Measurements from ENCODE around the gene ADCY5.

The ADCY5 gene

GRCh38 chr3:123370819-123371218, 78.1 kb downstream of the ADCY5 start:
- no peak for DNase-seq (ENCODE audit: low read depth)
- TF ChIP-seq, protein P1, sequence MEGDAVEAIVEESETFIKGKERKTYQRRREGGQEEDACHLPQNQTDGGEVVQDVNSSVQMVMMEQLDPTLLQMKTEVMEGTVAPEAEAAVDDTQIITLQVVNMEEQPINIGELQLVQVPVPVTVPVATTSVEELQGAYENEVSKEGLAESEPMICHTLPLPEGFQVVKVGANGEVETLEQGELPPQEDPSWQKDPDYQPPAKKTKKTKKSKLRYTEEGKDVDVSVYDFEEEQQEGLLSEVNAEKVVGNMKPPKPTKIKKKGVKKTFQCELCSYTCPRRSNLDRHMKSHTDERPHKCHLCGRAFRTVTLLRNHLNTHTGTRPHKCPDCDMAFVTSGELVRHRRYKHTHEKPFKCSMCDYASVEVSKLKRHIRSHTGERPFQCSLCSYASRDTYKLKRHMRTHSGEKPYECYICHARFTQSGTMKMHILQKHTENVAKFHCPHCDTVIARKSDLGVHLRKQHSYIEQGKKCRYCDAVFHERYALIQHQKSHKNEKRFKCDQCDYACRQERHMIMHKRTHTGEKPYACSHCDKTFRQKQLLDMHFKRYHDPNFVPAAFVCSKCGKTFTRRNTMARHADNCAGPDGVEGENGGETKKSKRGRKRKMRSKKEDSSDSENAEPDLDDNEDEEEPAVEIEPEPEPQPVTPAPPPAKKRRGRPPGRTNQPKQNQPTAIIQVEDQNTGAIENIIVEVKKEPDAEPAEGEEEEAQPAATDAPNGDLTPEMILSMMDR (conservative IDR thresholded peaks at IDR 0.05; ENCODE audit: low read depth, low read length) = no peak
- H3K4me3 ChIP-seq (ENCODE audit: low read length) = no peak overlapping the region

DNA sequence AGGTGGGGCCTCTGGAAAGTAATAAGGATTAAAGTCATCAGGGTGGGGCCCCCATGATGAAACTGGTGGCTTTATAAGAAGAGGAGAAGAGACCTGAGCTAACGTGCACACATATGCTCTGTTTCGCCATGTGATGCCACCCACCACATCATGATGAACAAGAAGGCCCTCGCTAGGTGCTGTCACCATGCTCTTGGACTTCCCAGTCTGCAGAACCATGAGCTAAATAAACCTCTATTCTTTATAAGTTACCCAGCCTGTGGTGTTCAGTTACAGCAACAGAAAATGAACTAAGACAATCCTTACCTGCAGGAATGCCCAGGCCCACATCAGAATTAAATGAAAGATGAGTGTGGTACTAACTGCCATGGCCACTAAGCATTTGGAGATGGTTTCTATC, 79.8 kb downstream of the ADCY5 start:
- DNase-seq (ENCODE audit: low read depth) = no peak
- no peak overlapping the region for H3K4me3 ChIP-seq (ENCODE audit: low read length)
- TF ChIP-seq, protein P1 (conservative IDR thresholded peaks at IDR 0.05; ENCODE audit: low read depth, low read length) = no peak

DNA sequence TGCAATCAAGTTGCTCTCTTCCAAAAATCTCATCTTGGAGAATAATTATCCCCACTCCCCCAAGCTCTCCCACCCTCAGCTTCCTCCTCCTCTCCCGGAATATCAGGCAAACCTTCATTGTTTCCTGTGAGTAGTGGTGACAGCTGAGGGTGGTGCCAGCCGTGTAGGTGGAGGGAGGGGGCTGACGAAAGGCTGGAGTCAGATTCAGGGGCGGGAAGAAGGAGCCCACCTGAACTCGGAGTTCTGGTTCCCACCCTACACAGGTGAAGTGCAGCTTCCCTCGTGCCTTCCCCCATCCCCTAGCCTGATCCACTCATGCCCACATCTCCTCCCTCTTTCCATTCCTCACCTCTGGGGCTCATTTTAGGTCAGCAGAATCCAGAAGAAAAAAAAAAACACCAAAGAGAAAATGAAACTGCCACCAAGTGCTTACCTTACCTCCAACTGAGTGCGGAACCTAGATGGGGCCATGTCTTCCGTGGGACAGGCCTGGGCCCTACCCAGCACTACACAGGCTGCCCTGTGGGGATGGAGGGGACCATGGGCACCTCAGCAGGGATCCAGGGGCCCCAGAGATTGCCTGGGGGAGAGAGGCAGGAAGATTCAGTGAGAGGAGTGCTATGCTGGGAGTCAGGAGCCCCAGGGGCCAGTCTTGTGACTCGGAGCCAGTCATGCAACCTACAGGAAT, 81.3 kb downstream of the ADCY5 start:
- H3K4me3 ChIP-seq (ENCODE audit: low read length) = no peak overlapping the region
- DNase-seq (ENCODE audit: low read depth) = no peak
- TF ChIP-seq, protein P1 (conservative IDR thresholded peaks at IDR 0.05; ENCODE audit: low read depth, low read length) = no peak

DNA sequence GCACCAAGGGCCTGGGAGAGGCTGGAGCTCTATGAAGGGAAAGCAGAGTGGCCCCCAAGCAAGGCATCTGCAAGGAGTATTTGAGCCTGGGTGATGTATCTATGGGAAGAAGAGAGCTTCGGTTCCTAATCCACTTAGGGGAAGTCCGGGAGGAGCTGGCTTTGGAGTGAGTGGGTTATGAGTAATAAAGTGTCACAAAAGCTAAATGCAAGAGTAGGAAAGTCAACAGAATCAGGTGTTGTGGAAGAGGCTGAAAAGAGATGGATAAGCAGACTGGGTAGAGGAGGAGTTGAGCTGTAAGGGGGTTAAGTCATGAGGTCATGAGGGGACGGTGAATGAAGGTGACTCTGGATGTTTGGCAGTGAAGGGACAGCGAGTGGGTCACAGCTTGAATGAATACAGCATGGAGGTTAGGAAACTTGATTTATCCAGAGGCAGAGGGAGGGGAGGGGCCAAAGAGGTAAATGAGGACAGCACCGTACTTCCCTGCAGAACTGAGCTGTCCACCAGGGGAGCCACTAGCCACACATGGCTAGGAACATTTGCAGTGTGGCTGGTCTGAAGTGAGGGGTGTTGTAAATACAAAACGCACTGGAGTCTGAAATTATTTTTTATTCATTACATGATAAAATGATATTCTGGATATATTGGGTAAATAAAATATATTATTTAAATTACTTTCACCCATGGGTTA, 83.3 kb downstream of the ADCY5 start:
- no peak overlapping the region for H3K4me3 ChIP-seq (ENCODE audit: low read length)
- no peak for DNase-seq (ENCODE audit: low read depth)
- TF ChIP-seq, protein P1 (conservative IDR thresholded peaks at IDR 0.05; ENCODE audit: low read depth, low read length) = peak; percentile 68

DNA sequence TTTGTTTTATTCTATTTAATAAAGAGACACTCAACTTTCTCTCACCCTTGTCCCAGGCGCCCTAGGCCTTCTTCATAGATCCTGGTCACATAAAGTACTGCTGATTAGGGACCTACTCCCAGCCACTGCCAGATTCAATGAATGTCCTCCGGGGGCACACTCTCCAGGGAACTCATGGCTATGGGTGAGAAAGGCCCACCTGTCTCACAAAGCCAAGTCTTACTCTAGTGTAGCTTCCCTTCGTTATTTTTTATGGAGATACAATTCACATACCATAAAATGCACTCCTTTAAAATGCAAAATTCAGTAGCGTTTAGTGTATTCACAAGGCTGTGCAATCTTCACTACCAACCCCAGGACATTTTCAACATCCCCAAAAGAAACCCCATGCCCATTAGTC, 87.8 kb downstream of the ADCY5 start:
- H3K4me3 ChIP-seq (ENCODE audit: low read length) = no peak overlapping the region
- DNase-seq (ENCODE audit: low read depth) = no peak
- TF ChIP-seq, protein P1 (conservative IDR thresholded peaks at IDR 0.05; ENCODE audit: low read depth, low read length) = peak; percentile 46

GRCh38 chr3:123357275-123357674, 91.6 kb downstream of the ADCY5 start:
- no peak for DNase-seq (ENCODE audit: low read depth)
- no peak overlapping the region for H3K4me3 ChIP-seq (ENCODE audit: low read length)
- TF ChIP-seq, protein P1 (conservative IDR thresholded peaks at IDR 0.05; ENCODE audit: low read depth, low read length) = no peak

DNA sequence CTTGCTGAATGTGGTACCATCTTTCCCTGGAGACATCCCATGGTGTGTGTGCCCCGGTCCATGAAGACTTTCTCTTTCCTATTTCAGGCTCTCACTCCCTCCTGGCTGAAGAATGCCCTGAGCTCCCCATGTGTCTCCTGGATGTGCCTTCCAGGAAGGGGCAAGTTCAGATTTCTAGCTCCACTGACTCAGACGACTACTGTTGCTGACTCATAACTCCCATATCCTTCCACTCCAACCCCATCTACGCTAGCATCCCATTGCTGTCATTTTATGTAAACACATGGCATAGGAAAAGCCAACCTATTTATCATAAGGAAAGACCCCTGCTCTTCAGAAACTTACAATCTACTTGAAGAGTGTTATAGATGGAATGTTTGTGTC, 95.0 kb downstream of the ADCY5 start:
- no peak for DNase-seq (ENCODE audit: low read depth)
- TF ChIP-seq, protein P1 (conservative IDR thresholded peaks at IDR 0.05; ENCODE audit: low read depth, low read length) = no peak
- no peak overlapping the region for H3K4me3 ChIP-seq (ENCODE audit: low read length)
